ENCODE results near the gene UNCX.

GRCh38 chr7:1219498-1219897 lies 13.2 kb upstream of the UNCX start:
- TF ChIP-seq CTCF (IDR thresholded peaks at IDR 0.05; ENCODE audit: poor library complexity): no peak
- TF ChIP-seq EZH2 (IDR thresholded peaks at IDR 0.05; ENCODE audit: borderline replicate concordance): no peak

All from hepatocyte (in vitro differentiated cells).